SH-SY5Y (cell line): ENCODE measurements around the gene MYH8.

Experiments used
- GATA2 ChIP-seq: IDR thresholded peaks from 2 replicates; pipeline ENCODE4 v1.6.1; 2011; ENCODE audit warnings: mild to moderate bottlenecking, low read depth, low read length
- GATA3 ChIP-seq: IDR thresholded peaks from 2 replicates; pipeline ENCODE4 v1.6.1; 2011; ENCODE audit warnings: low read depth, mild to moderate bottlenecking, low read length, moderate library complexity

GRCh38 chr17:10349403-10349802 is 72.3 kb downstream of the MYH8 start:
- TF ChIP-seq GATA2 (no peak), GATA3 (no peak)
